Measurements from ENCODE around the gene PPP4R1.
"Not testable (repeated sequence)": the region's sequence is repeated elsewhere in the genome, so short reads cannot be mapped to it uniquely, and the experiment has no call there.

The PPP4R1 gene, protein sequence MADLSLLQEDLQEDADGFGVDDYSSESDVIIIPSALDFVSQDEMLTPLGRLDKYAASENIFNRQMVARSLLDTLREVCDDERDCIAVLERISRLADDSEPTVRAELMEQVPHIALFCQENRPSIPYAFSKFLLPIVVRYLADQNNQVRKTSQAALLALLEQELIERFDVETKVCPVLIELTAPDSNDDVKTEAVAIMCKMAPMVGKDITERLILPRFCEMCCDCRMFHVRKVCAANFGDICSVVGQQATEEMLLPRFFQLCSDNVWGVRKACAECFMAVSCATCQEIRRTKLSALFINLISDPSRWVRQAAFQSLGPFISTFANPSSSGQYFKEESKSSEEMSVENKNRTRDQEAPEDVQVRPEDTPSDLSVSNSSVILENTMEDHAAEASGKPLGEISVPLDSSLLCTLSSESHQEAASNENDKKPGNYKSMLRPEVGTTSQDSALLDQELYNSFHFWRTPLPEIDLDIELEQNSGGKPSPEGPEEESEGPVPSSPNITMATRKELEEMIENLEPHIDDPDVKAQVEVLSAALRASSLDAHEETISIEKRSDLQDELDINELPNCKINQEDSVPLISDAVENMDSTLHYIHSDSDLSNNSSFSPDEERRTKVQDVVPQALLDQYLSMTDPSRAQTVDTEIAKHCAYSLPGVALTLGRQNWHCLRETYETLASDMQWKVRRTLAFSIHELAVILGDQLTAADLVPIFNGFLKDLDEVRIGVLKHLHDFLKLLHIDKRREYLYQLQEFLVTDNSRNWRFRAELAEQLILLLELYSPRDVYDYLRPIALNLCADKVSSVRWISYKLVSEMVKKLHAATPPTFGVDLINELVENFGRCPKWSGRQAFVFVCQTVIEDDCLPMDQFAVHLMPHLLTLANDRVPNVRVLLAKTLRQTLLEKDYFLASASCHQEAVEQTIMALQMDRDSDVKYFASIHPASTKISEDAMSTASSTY

GRCh38 chr18:9614401-9615279, at the start of gene PPP4R1:
TSS of gene PPP4R1 (minus strand) at chr18:9614559. CDS start at chr18:9614484, 75 bp downstream.
- peak; percentile 58 for DNase-seq (ENCODE audit: low read depth)

- DNase-seq (ENCODE audit: low read depth) = no peak
Measured at GRCh38 chr18:9663377-9663776, 49.0 kb upstream of the PPP4R1 start.

GRCh38 chr18:9661564-9661963, 47.2 kb upstream of the PPP4R1 start:
- no peak for DNase-seq (ENCODE audit: low read depth)

DNA sequence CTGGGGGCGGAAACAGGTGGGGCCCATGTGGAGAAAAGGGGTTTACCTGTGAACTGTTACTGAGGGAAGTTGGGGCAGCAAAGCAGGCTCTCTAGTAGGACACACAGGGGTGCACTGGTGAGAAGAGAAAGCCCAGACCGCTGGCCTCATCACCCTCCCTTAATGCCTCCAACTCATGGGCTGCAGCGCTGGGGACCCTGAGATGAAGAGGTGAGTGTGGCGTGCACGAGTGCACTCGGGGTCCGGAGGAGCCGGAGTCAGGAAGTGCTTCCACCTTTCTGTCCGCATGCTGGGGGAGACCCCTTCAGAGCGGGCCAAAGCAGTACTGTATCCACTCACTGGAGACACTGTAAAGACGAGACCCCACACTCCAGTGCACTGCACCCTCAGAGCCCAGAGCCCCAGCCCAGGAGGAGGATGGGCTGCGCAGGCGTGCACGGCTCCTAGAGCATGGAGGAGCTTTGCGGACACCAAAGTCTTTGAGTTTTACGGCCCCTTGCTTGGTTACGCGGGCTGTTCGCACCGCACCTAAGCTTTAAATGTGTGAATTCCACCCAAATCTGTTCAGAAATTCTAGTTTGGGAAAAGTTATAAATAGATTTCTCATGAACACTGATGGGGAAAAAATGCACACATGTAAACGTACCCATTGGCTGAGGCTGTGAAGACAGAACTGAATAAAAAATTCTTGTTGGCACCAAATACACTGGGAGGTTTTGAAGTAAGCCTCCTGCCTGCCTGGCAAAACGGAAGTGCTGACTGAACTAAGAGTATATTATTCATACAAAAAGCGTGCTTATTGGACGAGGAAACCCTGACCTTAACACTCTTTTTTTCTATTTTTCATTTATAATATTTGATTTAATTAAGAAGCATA, 45.4 kb upstream of the PPP4R1 start:
- no peak for DNase-seq (ENCODE audit: low read depth)

DNA sequence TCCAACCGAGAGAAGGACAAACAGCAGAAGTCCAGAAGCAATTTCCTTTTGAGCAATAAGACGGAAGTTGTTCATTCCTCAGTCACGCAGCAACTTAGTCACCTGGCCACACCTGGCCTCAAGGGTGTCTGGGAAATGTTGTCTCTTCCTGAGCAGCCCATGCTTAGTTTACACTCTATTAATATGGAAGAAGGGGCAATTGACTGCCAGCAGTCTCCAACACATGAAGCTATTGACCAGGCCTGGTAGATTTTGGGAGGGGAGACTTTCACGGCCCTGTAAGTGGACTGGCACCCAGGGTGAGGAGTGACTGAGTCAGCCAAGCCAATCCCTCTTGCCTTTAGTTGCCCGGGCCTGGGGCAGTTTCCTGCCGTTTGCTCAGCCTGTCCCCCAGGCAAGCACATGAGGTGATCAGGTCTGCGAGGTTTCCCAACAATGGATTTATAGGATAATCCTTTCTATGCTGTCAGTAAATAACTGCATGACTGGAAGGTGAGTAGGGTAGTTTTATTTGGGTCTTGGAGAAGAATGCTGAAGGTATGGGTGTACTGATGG, 43.8 kb upstream of the PPP4R1 start:
- no peak for DNase-seq (ENCODE audit: low read depth)

- no peak for DNase-seq (ENCODE audit: low read depth)
Measured at GRCh38 chr18:9655232-9655767, 40.9 kb upstream of the PPP4R1 start.

- no peak for DNase-seq (ENCODE audit: low read depth)
Measured at GRCh38 chr18:9653390-9653789, 39.0 kb upstream of the PPP4R1 start.

DNA sequence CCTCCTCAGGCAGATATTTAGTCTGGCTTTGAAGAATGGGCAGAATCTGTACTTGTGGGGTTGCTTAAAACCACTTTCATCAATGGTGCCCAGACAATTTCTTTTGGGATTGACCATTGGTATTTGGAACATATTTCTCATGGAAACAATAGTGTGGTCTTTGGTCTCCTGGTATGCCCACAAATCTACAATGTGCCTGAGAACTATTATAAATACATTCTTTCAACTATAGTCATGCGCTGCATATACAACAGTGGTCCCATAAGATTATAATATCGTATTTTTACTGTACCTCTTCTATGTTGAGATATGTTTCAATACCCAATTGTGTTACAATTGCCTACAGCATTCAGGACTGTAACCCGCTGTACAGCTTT, 34.8 kb upstream of the PPP4R1 start:
- DNase-seq (ENCODE audit: low read depth) = no peak

DNA sequence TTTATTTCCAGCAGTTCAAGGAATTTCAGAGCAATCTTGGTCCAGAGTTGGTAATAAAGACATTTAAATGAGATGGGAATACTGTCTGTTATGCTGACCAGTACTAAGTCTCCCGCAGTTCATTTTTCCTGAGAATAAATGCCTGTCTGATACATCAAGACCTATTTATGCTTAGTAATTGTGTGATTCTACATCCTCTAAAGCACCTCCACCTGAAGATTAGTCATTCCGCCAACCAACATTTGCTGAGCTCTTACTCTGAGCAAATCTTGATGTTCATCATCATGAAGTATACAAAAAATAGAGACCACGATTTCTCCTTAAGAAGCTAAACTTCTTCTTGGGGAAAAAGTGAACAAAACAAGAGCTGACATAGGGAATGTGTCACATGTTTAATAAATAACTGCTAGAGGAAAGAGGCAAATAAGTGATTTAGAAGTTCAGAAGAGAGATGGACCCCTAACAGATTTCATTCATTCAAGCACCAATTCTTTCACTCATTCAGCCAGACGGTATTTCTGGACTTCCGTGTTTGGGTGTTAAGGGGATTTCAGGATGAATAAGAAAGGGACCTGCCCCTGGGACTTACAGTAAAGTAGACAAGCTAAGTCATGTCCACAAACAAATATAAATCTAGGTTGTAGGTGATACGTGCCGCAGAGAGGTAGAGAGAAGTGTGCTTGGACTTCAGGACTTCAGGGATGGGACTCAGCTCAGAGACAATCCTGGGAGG, 34.2 kb upstream of the PPP4R1 start:
- DNase-seq (ENCODE audit: low read depth) = no peak

DNA sequence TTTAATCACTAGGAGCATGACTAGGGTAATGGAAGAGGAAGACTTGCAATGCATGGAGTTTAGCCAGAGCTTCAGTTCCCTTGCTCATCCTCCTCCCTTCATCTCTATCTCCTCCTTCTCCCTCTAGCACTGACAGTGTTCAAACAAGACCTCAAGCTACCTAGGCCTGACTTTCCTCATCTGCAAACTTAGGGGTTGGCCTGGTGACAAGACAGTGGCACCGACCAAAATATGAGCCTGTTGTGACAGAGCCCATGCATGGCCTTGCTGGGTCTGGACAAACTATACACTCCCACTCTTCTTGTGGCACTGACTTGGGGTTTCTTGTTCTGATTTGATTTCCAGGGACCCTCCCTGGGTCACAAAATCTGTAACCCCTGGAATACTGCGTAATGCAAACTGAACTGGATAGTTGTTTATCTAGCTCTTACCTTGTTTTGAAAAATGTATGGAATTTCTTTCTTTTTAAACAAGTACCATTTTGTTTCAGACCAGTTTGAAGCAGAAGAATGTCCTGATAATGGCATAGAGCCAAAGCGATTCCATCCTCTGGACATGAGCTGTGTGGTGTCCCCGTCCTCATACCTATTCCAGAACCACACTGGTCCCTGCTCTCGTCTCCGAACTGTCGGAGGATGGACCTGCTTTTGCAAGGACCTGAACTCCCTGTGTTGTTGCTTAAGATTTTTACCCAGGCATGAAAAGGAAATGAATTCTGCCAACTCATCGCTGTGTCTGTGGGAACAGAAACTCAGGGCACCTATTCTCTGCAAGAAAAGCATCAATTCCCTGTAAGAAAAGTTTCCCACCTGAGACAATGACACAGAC, 33.4 kb upstream of the PPP4R1 start:
- DNase-seq (ENCODE audit: low read depth) = no peak

DNA sequence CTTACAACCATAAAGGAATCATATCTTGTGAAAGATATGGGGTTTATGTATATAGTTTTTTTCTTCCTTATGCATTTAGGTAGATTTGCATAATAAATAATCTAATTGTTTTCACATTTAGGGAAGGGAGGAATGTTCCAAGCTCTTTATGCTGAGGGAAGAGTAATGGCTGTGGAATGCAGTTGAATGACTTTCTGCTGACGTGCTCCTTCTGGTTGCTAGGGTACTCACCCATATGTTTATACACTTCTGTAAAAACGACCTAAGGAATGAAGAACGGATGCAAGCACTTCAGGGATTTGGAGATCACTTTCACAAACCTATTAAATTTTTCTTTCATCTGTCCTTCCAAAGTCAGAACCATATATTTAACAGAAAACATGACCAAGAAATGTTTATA, 29.2 kb upstream of the PPP4R1 start:
- DNase-seq (ENCODE audit: low read depth) = no peak

DNA sequence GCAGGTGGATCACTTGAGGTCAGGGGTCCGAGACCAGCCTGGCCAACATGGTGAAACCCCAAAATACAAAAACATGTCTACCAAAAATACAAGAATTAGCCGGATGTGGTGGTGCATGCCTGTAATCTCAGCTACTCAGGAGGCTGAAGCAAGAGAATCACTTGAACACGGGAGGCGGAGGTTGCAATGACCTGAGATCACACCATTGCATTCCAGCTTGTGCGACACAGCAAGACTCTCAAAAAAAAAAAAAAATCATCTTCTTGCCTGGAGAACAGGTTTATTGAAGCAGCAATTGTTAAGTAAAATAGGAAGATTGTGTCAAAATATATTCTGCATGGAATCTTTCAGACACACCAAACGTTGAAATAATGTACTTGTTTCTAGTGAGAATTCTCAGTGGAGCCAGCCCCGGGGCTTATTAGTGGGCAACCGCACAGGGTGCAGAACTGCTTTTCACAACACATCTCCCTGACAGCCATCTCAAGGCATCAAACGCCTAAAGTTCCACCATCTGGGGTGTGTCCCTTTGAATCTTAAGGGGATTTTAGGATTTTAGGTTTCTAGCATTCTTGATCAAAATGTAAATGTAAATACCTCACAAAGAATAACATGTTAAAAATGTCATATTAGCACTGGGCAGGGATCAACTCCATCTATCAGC, 28.6 kb upstream of the PPP4R1 start:
- DNase-seq (ENCODE audit: low read depth) = no peak

DNA sequence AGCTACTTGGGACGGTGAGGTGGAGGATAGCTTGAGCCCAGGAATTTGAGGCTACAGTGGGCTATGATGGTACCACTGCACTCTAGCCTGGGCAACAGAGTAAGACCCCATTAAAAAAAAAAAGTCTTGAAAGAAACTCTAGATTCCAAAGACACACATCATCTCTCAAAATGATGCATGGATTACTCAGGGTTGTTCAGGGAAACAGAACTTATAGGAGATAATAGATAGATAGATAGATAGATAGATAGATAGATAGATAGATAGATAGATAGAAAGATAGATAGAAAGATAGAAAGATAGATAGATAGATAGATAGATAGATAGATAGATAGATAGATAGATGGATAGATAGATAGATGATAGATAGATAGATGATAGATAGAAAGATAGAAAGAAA, 26.7 kb upstream of the PPP4R1 start:
- not testable (repeated sequence) for DNase-seq (ENCODE audit: low read depth)

GRCh38 chr18:9638886-9639285, 24.5 kb upstream of the PPP4R1 start:
- DNase-seq (ENCODE audit: low read depth) = no peak

DNA sequence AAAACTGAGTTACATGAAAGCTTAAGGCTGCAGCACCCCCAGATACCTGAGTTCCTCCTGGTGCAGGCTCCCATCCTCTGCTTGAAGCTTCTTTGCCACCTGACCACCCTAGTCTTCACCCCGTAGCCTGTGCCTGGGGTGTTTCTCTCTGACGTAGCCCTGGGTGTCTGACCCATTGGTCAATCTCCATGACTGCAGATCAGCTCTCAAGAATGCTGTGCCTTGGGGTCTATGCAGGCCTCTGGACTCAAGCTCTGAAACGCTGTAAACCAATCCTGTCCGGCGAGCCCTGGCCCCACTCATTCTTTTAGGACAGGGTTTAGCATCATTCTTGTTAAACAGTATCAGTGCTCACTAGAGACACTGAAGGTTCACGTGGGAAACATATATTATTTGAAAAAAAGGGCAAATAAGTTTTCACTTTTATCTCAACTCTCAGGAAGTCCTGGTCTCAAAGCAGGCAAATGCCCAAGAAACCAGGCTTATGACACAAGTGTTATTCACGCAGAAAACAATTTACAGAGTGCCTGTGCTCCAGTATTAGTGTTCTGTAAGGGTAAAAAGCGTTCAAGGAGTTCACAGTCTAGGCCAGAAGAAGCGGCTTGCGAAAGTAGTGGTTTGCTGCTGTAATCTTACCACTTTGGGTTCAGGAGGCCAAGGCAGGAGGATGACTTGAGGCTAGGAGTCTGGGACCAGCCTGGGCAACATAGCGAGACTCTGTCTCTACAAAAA, 22.8 kb upstream of the PPP4R1 start:
- DNase-seq (ENCODE audit: low read depth) = no peak

DNA sequence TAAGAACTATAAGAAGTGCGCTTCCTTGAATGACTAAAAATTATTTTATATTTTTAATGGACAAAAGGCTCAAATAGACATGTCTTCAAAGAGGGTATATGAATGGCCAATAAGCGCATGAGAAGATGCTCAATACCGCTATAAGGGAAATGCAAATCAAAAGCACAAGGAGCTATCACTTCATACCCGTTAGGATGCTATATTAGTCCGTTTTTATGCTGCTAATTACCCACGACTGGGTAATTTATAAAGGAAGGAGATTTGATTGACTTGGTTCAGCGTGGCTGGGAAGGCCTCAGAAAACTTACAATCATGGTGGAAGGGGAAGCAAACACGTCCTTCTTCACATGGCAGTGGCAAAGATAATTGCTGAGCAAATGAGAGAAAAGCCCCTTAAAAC, 20.5 kb upstream of the PPP4R1 start:
- no peak for DNase-seq (ENCODE audit: low read depth)

GRCh38 chr18:9631814-9632496, 17.6 kb upstream of the PPP4R1 start:
- no peak for DNase-seq (ENCODE audit: low read depth)

Measured in T-helper 22 cell (primary cell).